Activated T-cell treated with anti-CD3 and anti-CD28 coated beads, Interleukin-2, amount 50 U/mL, for 72 hours (primary cell): Measurements from ENCODE around the gene MAPKAP1. TPM values are rescaled to one million over a fixed set of nuclear protein-coding genes. Genes with fewer than 3 reads are reported as not detected.

Experiments
- ATAC-seq, 2 donors: fragments of 150-1000 bp; cut with Tn5 transposase; replicated peaks in 1 of 2; 2 replicates each; pipeline ENCODE4 v1.10.0; 2021; ENCODE audit warnings: moderate library complexity in 2 of 2, mild to moderate bottlenecking in 1 of 2
- DNase-seq, 2 donors: peaks; one replicate each; pipeline ENCODE4 v3.0.0; 2021 to 2022; ENCODE audit warnings: mixed read lengths in 1 of 2
- H3K27ac Mint-ChIP-seq: one replicate; pipeline ENCODE4 v1.8.0; 2022; ENCODE audit warnings: mild to moderate bottlenecking, moderate library complexity, mixed read lengths
- H3K27me3 Mint-ChIP-seq: one replicate; pipeline ENCODE4 v1.8.0; 2022; ENCODE audit warnings: low read depth, mixed read lengths
- H3K36me3 Mint-ChIP-seq, 2 donors: one replicate each; pipeline ENCODE4 v1.8.0; 2022; ENCODE audit warnings: mixed read lengths in 2 of 2, mild to moderate bottlenecking in 1 of 2; ENCODE audit not compliant: insufficient read depth in 2 of 2
- H3K4me1 Mint-ChIP-seq: one replicate; pipeline ENCODE4 v1.8.0; 2022; ENCODE audit warnings: low read depth, mixed read lengths
- H3K4me3 Mint-ChIP-seq, 2 donors: one replicate each; pipeline ENCODE4 v1.8.0; 2022; ENCODE audit warnings: mild to moderate bottlenecking in 2 of 2, mixed read lengths in 2 of 2, moderate library complexity in 2 of 2
- H3K9me3 Mint-ChIP-seq, 2 donors: one replicate each; pipeline ENCODE4 v1.8.0; 2022; ENCODE audit warnings: mixed read lengths in 2 of 2
- total RNA-seq, 2 donors: library from RNA; stranded (reverse); gene quantifications; one replicate each; pipeline ENCODE4 v1.2.3, GENCODE V29; 2022

The MAPKAP1 gene
- total RNA-seq, 2 donors from 2014 or later = 42.1 to 42.8 TPM

DNA sequence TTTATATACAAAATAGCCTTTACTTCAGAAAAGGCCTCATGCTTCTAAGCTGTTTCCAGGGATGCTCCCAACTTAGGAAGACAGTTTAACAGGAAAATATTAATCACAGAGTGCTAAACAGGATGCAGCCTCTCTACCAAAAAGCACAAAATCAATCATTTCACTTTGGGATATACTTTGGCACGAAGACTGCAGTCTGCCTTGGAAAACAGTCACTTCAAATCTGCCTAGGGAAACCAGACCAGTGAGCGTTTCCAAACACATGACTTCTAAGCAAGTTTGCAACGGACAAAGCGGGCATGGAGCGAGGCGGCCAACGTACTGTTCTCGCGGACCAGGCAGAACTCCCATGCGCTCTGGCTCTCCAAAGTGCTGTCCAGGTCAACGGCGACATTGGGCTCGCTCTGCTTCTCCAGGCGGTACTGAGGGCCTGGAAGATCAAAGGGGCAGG, 201.0 kb downstream of the MAPKAP1 start:
- H3K27ac Mint-ChIP-seq = no peak overlapping the region
- H3K4me3 Mint-ChIP-seq = no peak overlapping the region
- no peaks in the 10 kb centered on the region for H3K27me3 Mint-ChIP-seq
- H3K36me3 Mint-ChIP-seq = peaks cover 0 to 1% of the 10 kb centered on the region in 2 donors
- DNase-seq (no peak), ATAC-seq (no peak)
- H3K4me1 Mint-ChIP-seq = peaks cover 9% of the 10 kb centered on the region
- no peaks in the 10 kb centered on the region for H3K9me3 Mint-ChIP-seq

DNA sequence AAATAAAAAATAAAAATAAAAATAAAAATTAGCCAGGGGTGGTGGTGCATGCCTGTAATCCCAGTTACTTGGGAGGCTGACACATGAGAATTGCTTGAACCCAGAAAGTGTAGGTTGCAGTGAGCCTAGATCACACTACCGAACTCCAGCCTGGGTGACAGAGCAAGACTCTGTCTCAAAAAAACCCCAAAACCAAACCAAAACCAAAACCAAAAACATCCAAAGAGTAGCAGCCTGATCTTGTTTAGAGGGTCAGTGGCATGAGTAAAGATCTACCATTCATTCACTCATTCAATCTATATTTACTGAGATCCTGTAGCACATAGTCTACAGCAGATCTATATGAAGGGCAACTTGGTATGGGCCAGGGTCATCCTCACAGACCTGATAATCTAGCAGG, 202.4 kb downstream of the MAPKAP1 start:
- H3K27ac Mint-ChIP-seq = no peak overlapping the region
- no peaks in the 10 kb centered on the region for H3K27me3 Mint-ChIP-seq
- DNase-seq = no peak
- no peak overlapping the region for H3K4me3 Mint-ChIP-seq
- H3K36me3 Mint-ChIP-seq = peaks cover 1 to 3% of the 10 kb centered on the region in 2 donors
- H3K4me1 Mint-ChIP-seq = peaks cover 9% of the 10 kb centered on the region
- H3K9me3 Mint-ChIP-seq = no peaks in the 10 kb centered on the region
- ATAC-seq = no peak

DNA sequence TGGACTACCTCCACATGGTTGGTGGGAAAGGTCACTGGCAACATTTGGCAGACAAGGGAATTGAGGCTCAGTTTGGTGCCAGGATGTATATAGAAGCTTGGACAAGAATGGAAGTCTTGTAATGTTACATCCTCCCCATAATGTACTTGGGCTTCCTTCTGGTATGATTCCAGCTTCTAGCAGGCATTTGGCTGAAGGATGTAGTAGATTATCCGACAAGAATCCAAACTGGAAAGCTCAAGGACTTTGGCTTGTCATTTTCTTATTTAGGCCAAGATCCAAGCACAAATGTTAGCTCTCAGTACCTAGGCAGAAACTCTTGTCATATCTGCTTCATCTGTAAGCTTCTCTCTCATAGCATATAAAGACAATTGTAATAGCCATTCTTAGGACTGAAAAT, 209.1 kb downstream of the MAPKAP1 start:
- peaks cover under 1 to 3% of the 10 kb centered on the region in 2 donors for H3K36me3 Mint-ChIP-seq
- ATAC-seq (no peak), DNase-seq (no peak)
- no peak overlapping the region for H3K27ac Mint-ChIP-seq
- no peaks in the 10 kb centered on the region for H3K27me3 Mint-ChIP-seq
- H3K4me1 Mint-ChIP-seq = peaks cover 5% of the 10 kb centered on the region
- H3K9me3 Mint-ChIP-seq = no peaks in the 10 kb centered on the region
- no peak overlapping the region for H3K4me3 Mint-ChIP-seq

DNA sequence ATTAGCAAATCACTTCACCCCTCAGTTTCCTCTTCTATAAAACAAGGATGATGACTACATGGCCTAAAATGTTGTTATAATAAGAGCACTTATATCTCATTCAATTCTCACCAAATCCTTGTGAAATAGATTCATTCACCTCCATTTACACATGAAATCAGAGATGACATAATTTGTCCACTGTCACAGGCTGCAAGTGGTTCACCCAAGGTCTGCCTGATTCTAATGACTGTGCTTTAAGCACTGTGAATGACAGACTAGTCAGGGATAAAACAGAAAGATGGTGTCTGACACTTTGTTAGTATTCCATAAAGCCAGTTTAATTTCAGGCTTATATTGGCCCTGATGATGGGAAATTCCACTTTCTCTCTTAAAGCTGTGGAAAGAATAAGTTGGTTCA, 209.5 kb downstream of the MAPKAP1 start:
- DNase-seq = no peak
- ATAC-seq = no peak
- peaks cover 5% of the 10 kb centered on the region for H3K4me1 Mint-ChIP-seq
- peaks cover 0 to 3% of the 10 kb centered on the region in 2 donors for H3K36me3 Mint-ChIP-seq
- H3K9me3 Mint-ChIP-seq = no peaks in the 10 kb centered on the region
- no peak overlapping the region for H3K4me3 Mint-ChIP-seq
- H3K27ac Mint-ChIP-seq = no peak overlapping the region
- H3K27me3 Mint-ChIP-seq = no peaks in the 10 kb centered on the region

DNA sequence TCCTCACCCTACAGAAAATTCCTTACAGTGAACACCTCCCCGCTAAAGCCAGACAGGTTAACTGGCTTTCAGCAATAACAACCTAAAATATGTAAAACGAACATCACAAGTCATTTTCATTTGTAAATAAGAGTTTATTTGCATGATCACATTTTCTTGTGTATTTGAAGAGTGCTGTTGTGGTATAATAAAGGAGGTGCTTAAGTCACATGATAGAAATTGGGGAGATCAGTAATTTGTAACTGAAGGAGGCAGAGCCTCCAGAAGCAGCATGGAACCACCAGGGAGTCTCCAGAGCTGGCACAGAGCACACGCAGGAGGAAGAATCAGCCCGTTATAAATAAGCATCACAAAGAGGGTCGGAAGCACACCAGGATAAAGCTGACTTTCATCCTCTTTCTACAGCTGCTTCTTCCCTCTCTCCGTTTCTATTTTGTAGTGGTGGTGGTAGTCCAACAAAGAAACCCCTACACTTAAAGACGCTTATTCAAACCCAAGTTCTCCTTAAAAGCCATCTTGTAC, 210.6 kb downstream of the MAPKAP1 start:
- no peak overlapping the region for H3K27ac Mint-ChIP-seq
- H3K4me3 Mint-ChIP-seq = no peak overlapping the region
- peaks cover 0 to 3% of the 10 kb centered on the region in 2 donors for H3K36me3 Mint-ChIP-seq
- ATAC-seq (no peak), DNase-seq (no peak)
- no peaks in the 10 kb centered on the region for H3K27me3 Mint-ChIP-seq
- no peaks in the 10 kb centered on the region for H3K9me3 Mint-ChIP-seq
- peaks cover 5% of the 10 kb centered on the region for H3K4me1 Mint-ChIP-seq

DNA sequence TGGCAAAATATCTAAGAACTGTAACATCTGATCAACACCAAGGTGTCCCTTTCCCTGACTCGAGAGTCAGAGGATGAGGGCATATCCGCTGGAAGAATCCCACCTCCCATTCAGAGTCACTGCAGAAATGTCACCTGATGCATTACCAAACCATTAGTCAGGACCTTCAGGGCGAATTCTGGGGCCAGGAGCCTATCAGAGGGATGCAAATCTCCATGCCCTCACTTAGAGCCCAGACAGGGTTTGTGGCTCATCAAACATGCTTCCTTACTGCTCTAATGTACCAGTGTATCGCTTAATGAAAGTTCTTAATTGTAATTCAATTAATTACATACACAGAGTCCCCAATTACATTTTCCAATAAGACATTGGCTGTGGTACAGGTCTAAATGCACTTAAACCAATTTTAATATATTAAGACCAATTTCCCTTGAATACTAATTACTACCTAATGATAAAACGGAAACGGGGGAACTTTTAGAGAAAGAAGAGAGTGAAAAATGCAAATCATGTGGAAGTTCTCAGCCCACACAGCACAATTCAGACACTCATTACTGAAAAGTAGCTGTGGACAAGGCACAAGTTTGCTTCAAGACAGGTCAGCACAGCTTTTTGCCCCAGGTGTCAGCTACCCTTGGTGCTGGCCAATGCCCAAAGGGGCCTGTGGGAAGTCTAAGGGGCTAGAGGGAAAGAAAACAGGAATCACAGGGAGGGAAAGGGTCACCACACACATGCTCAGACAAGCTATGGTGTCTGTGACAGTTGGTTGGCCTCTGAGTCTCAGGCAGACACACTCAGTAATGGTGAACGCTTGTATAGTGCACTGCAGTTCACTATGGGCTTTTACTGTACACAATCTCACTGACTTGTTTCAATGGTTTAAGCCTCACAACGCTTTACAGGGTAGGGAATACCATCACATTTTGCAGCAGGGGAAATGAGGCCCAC, 211.6 kb downstream of the MAPKAP1 start:
- Mint-ChIP-seq H3K4me1 (peaks cover 5% of the 10 kb centered on the region), H3K27ac (no peak overlapping the region)
- no peak for ATAC-seq

DNA sequence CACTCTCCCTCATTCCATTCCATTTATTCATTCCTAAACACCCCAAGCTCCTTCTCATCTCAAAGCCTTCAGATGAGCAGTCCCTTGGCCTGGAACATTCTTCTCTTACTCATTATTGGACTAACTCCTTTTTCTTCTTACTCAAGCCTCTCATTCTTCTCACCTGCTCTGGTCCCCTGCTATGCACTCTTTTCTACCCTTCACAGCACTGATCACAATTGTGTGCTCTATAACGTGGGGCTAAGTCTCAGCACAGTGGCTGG, 212.4 kb downstream of the MAPKAP1 start:
- Mint-ChIP-seq H3K4me1 (peaks cover 5% of the 10 kb centered on the region), H3K4me3 (no peak overlapping the region), H3K9me3 (no peaks in the 10 kb centered on the region), H3K27me3 (no peaks in the 10 kb centered on the region), H3K36me3 (no peaks in the 10 kb centered on the region), H3K27ac (no peak overlapping the region)
- DNase-seq (no peak), ATAC-seq (no peak)

More for the DNA sequence above, 211.6 kb downstream of the MAPKAP1 start:
- Mint-ChIP-seq H3K36me3 (peaks cover 0 to 3% of the 10 kb centered on the region in 2 donors), H3K4me3 (no peak overlapping the region), H3K27me3 (no peaks in the 10 kb centered on the region), H3K9me3 (no peaks in the 10 kb centered on the region)
- DNase-seq = no peak

DNA sequence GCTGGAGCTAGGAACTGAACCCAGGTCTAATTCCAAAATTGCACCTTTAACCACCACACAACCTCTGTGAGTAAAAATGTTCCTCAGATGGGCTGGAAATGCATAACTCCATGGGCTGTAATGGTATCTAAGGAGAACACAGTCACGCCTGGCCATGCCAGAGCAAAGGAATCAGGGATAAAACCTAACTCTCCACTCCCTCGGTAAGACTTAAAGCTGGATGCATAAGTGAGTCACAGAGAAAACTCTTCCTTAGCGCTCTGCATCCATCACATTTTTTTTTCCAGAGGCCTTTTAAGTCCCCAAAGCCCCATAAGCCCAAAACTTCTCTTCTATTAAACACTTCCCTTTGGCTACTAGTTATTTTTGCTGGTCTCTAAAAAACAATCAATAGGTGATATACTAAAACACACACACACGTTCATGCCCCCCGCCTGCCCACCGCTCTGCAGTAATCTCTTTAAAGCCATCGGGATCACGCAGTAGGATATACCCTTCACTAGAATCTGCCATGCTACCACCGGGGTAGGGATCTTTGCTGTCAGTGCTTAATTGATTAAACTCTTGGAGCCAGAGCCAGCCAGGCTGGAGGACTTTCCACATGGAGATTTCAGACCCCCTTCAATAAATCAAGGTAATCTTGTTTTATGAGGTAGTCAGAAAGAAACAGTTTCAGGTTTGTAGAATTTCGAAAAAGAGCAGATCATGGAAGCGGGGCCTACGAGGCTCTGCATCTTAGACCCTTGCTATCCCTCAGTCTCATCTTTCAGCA, 212.9 kb downstream of the MAPKAP1 start:
- Mint-ChIP-seq H3K36me3 (no peaks in the 10 kb centered on the region), H3K9me3 (no peaks in the 10 kb centered on the region), H3K4me1 (peaks cover 5% of the 10 kb centered on the region), H3K27me3 (no peaks in the 10 kb centered on the region), H3K27ac (no peak overlapping the region), H3K4me3 (no peak overlapping the region)
- no peak for ATAC-seq
- no peak for DNase-seq

DNA sequence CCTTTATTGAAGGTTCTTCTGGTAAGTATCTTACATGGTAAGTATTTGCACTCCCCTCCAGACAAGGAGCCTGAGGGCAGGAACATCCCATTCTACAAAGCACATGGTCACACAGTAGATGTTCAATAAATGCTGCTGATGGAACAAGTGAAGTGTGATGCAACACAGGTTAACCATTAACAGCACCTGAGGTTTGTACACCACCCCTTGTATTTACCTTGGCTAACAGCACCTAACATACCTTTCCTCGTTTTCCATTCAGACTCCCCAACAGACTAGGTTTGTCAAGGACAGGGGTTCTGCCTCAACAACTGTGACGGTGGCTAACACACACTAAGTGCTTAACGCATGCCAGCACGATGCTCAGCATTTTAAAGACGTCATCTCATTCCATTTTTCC, 213.6 kb downstream of the MAPKAP1 start:
- ATAC-seq (no peak), DNase-seq (no peak)
- Mint-ChIP-seq H3K27ac (no peak overlapping the region), H3K4me1 (peaks cover 5% of the 10 kb centered on the region), H3K36me3 (no peaks in the 10 kb centered on the region), H3K27me3 (no peaks in the 10 kb centered on the region), H3K9me3 (no peaks in the 10 kb centered on the region), H3K4me3 (no peak overlapping the region)

DNA sequence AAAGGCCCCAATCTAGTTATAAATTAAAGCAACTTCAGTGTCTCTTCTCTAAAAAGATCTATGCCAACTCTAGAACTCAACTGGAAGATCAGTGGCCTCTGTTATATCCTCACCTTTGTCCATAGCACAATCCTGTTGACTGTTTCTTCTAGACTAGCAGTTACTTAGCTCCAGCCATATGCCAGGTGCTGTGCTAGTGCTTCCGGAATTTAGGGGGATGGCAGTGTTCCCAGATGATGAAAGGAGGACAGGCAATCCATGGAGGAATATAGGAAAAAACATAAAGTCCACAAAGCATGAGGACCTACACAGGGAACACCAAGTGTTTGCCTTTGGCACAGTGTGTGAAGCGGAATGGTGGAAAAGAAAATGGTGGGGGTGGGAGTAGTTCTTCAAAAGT, 214.3 kb downstream of the MAPKAP1 start:
- no peak overlapping the region for H3K4me3 Mint-ChIP-seq
- H3K9me3 Mint-ChIP-seq = no peaks in the 10 kb centered on the region
- no peaks in the 10 kb centered on the region for H3K36me3 Mint-ChIP-seq
- DNase-seq (no peak), ATAC-seq (no peak)
- H3K27ac Mint-ChIP-seq = no peak overlapping the region
- H3K4me1 Mint-ChIP-seq = peaks cover 5% of the 10 kb centered on the region
- no peaks in the 10 kb centered on the region for H3K27me3 Mint-ChIP-seq

DNA sequence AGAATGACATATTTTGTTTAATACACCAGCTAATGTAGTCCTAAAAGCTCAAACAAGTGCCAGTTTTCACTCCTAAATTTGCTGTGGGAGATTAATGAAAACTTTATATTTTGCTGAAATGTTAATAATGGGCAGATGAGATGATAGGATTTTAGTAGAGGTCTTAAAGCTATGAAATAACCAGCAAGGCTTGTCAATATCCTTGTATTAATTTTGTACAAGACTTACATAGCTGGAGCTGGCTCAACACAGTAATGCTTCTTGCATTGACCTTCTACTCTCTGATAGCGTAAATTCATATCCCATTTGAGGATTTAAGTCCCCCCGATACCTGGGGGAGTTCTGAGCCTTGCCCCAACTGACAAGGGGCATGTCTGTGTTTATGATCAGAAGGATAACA, 219.2 kb downstream of the MAPKAP1 start:
- no peaks in the 10 kb centered on the region for H3K4me1 Mint-ChIP-seq
- no peak overlapping the region for H3K4me3 Mint-ChIP-seq
- H3K36me3 Mint-ChIP-seq = no peaks in the 10 kb centered on the region
- H3K27ac Mint-ChIP-seq = no peak overlapping the region
- DNase-seq (no peak), ATAC-seq (no peak)
- no peaks in the 10 kb centered on the region for H3K9me3 Mint-ChIP-seq
- no peaks in the 10 kb centered on the region for H3K27me3 Mint-ChIP-seq

DNA sequence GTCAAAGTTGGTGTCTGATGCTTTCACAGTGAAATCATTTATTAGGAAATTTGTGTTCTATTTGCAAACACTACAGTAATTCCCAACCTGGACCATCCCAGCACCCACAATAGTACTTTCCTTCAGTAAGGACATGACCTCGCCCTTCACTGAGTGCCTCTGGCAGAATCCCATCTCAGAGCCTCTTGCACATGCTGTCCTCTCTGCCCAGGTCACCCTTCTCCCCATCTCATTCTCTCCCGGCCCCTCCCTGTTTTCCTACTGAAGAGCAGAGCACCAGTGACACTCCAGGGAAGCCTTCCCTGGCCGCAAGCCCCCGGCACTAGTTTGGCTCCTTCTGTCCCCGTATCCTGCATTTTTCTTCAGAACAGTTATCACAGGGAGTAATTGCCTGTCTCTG, 220.4 kb downstream of the MAPKAP1 start:
- Mint-ChIP-seq H3K27me3 (no peaks in the 10 kb centered on the region), H3K36me3 (no peaks in the 10 kb centered on the region), H3K4me1 (no peaks in the 10 kb centered on the region), H3K27ac (no peak overlapping the region), H3K4me3 (no peak overlapping the region), H3K9me3 (no peaks in the 10 kb centered on the region)
- no peak for DNase-seq
- no peak for ATAC-seq

DNA sequence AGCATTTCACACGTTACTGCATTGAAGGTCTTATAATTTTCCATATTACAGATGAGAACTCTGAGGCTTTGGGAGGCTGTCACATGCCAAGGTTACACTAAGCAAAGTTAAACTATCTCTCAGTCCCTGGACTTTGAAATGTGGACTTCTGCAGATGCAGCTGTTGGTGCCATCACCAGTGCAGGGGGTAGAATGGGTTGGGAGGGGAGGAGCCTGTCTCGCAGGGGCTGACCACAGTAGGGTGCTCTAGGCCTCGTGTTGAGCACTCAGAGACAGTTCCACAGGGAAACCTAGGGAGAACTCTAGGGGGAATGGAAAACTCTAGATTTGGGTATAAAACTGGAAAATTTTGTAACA, 220.9 kb downstream of the MAPKAP1 start:
- Mint-ChIP-seq H3K4me3 (no peak overlapping the region), H3K27me3 (no peaks in the 10 kb centered on the region), H3K9me3 (no peaks in the 10 kb centered on the region), H3K36me3 (no peaks in the 10 kb centered on the region), H3K4me1 (no peaks in the 10 kb centered on the region), H3K27ac (no peak overlapping the region)
- ATAC-seq (no peak), DNase-seq (no peak)
